HEK293 (cell line): ENCODE measurements around the gene ACSF2.

Experiments used
- CTCF ChIA-PET: fragments of 350-600 bp; formaldehyde crosslinking; extraction: SDS; loops from one replicate; lab custom pipeline; 2021; ENCODE audit warnings: antibody characterized with exemption; lab: Yijun Ruan, JAX
- POLR2A ChIA-PET: fragments of 300-600 bp; formaldehyde crosslinking; extraction: SDS; loops from one replicate; lab custom pipeline; 2020; ENCODE audit warnings: antibody characterized with exemption, inconsistent platforms; lab: Yijun Ruan, JAX
- H3K27ac ChIP-seq: fragments of 200-500 bp; sonication (Bioruptor generic); 2 replicates; pipeline ENCODE4 v1.5.1; 2014; ENCODE audit warnings: low read depth, low read length, control low read depth, inconsistent platforms; ENCODE audit errors: extremely low read depth
- H3K36me3 ChIP-seq, 2 experiments: fragments of 200-500 bp in 1 of 2; sonication (Bioruptor generic) in 1 of 2; 1 replicate in 1 of 2; 2 replicates in 1 of 2; pipeline ENCODE4 v1.5.1; 2014 to 2017; ENCODE audit warnings: inconsistent platforms in 2 of 2, low read length in 2 of 2; ENCODE audit not compliant: control insufficient read depth in 2 of 2, insufficient read depth in 1 of 2
- H3K4me1 ChIP-seq: fragments of 200-500 bp; sonication (Bioruptor generic); 2 replicates; pipeline ENCODE4 v1.5.1; 2014; ENCODE audit warnings: mild to moderate bottlenecking, low read length, inconsistent platforms; ENCODE audit not compliant: control insufficient read depth, insufficient read depth
- H3K4me3 ChIP-seq: 2 replicates; pipeline ENCODE4 v1.5.1; 2011; ENCODE audit warnings: low read depth, mild to moderate bottlenecking, control low read depth, low read length, moderate library complexity
- H3K9me3 ChIP-seq: fragments of 200-500 bp; sonication (Bioruptor generic); 2 replicates; pipeline ENCODE4 v1.5.1; 2014; ENCODE audit warnings: low read depth, low read length, inconsistent platforms; ENCODE audit not compliant: control insufficient read depth, insufficient read depth
- GLIS2 ChIP-seq: fragments of 450-650 bp; formaldehyde crosslinking; IDR thresholded peaks from 2 replicates; pipeline ENCODE4 v1.5.1; 2016; ENCODE audit warnings: missing biosample characterization, missing genetic modification characterization
- MYNN ChIP-seq: fragments of 450-650 bp; formaldehyde crosslinking; IDR thresholded peaks from 2 replicates; pipeline ENCODE4 v1.5.1; 2016; ENCODE audit warnings: missing biosample characterization, missing genetic modification characterization, borderline replicate concordance
- OSR2 ChIP-seq: fragments of 450-650 bp; formaldehyde crosslinking; IDR thresholded peaks from 2 replicates; pipeline ENCODE4 v1.5.1; 2016; ENCODE audit warnings: missing biosample characterization, missing genetic modification characterization
- OVOL3 ChIP-seq: fragments of 450-650 bp; formaldehyde crosslinking; IDR thresholded peaks from 2 replicates; pipeline ENCODE4 v1.5.1; 2016; ENCODE audit warnings: missing biosample characterization, missing genetic modification characterization
- SETDB1 ChIP-seq: IDR thresholded peaks from one replicate; pipeline ENCODE4 v1.6.1; 2017; ENCODE audit warnings: mild to moderate bottlenecking, low read length, moderate library complexity, mixed read lengths; ENCODE audit not compliant: insufficient read length
- SP3 ChIP-seq: fragments of 450-650 bp; formaldehyde crosslinking; IDR thresholded peaks from 2 replicates; pipeline ENCODE4 v1.5.1; 2016; ENCODE audit warnings: missing biosample characterization, missing genetic modification characterization
- SP7 ChIP-seq: fragments of 450-650 bp; formaldehyde crosslinking; IDR thresholded peaks from 2 replicates; pipeline ENCODE4 v1.5.1; 2016; ENCODE audit warnings: missing biosample characterization, missing genetic modification characterization
- ZFP41 ChIP-seq: fragments of 450-650 bp; formaldehyde crosslinking; IDR thresholded peaks from 2 replicates; pipeline ENCODE4 v1.5.1; 2016; ENCODE audit warnings: missing biosample characterization, missing genetic modification characterization, borderline replicate concordance
- ZNF10 ChIP-seq: fragments of 450-650 bp; formaldehyde crosslinking; IDR thresholded peaks from 2 replicates; pipeline ENCODE4 v1.5.1; 2017; ENCODE audit warnings: missing biosample characterization, missing genetic modification characterization
- ZNF121 ChIP-seq: fragments of 450-650 bp; formaldehyde crosslinking; IDR thresholded peaks from 2 replicates; pipeline ENCODE4 v1.5.1; 2016; ENCODE audit warnings: missing biosample characterization, missing genetic modification characterization
- ZNF138 ChIP-seq: fragments of 450-650 bp; formaldehyde crosslinking; IDR thresholded peaks from 2 replicates; pipeline ENCODE4 v1.5.1; 2016; ENCODE audit warnings: missing biosample characterization, missing genetic modification characterization, borderline replicate concordance
- ZNF146 ChIP-seq: fragments of 450-650 bp; formaldehyde crosslinking; IDR thresholded peaks from 2 replicates; pipeline ENCODE4 v1.5.1; 2016; ENCODE audit warnings: missing biosample characterization, missing genetic modification characterization
- ZNF2 ChIP-seq: fragments of 450-650 bp; formaldehyde crosslinking; IDR thresholded peaks from 2 replicates; pipeline ENCODE4 v1.5.1; 2016; ENCODE audit warnings: missing biosample characterization, missing genetic modification characterization
- ZNF223 ChIP-seq: fragments of 450-650 bp; formaldehyde crosslinking; IDR thresholded peaks from 2 replicates; pipeline ENCODE4 v1.5.1; 2016; ENCODE audit warnings: missing biosample characterization, missing genetic modification characterization
- ZNF292 ChIP-seq: fragments of 450-650 bp; formaldehyde crosslinking; IDR thresholded peaks from 2 replicates; pipeline ENCODE4 v1.5.1; 2016; ENCODE audit warnings: low read depth, missing biosample characterization, missing genetic modification characterization, borderline replicate concordance
- ZNF416 ChIP-seq: fragments of 450-650 bp; formaldehyde crosslinking; IDR thresholded peaks from 2 replicates; pipeline ENCODE4 v1.5.1; 2016; ENCODE audit warnings: missing biosample characterization, missing genetic modification characterization
- ZNF48 ChIP-seq: fragments of 450-650 bp; formaldehyde crosslinking; IDR thresholded peaks from 2 replicates; pipeline ENCODE4 v1.5.1; 2016; ENCODE audit warnings: missing biosample characterization, missing genetic modification characterization
- ZNF600 ChIP-seq: fragments of 450-650 bp; formaldehyde crosslinking; IDR thresholded peaks from 2 replicates; pipeline ENCODE4 v1.5.1; 2016; ENCODE audit warnings: missing biosample characterization, missing genetic modification characterization
- ZNF658 ChIP-seq: fragments of 450-650 bp; formaldehyde crosslinking; IDR thresholded peaks from 2 replicates; pipeline ENCODE4; 2016; ENCODE audit warnings: missing biosample characterization, missing genetic modification characterization
- ZSCAN16 ChIP-seq: fragments of 450-650 bp; formaldehyde crosslinking; IDR thresholded peaks from 2 replicates; pipeline ENCODE4 v1.5.1; 2016; ENCODE audit warnings: missing biosample characterization, missing genetic modification characterization
- TF ChIP-seq, protein P1 (sequence below): fragments of 450-650 bp; formaldehyde crosslinking; IDR thresholded peaks from 2 replicates; pipeline ENCODE4 v1.5.1; 2016; ENCODE audit warnings: missing biosample characterization, missing genetic modification characterization
- TF ChIP-seq, protein P2 (sequence below): fragments of 450-650 bp; formaldehyde crosslinking; IDR thresholded peaks from 2 replicates; pipeline ENCODE4 v1.5.1; 2017; ENCODE audit warnings: missing biosample characterization, missing genetic modification characterization
- TF ChIP-seq, protein P3 (sequence below): fragments of 450-650 bp; formaldehyde crosslinking; IDR thresholded peaks from 2 replicates; pipeline ENCODE4 v1.5.1; 2016; ENCODE audit warnings: missing biosample characterization, missing genetic modification characterization
- TF ChIP-seq, protein P4 (sequence below): fragments of 450-650 bp; formaldehyde crosslinking; IDR thresholded peaks from 2 replicates; pipeline ENCODE4 v1.5.1; 2016; ENCODE audit warnings: missing biosample characterization, missing genetic modification characterization, borderline replicate concordance
- TF ChIP-seq, protein P5 (sequence below): fragments of 450-650 bp; formaldehyde crosslinking; IDR thresholded peaks from 2 replicates; pipeline ENCODE4 v1.5.1; 2016; ENCODE audit warnings: missing biosample characterization, missing genetic modification characterization

Gene ACSF2

DNA sequence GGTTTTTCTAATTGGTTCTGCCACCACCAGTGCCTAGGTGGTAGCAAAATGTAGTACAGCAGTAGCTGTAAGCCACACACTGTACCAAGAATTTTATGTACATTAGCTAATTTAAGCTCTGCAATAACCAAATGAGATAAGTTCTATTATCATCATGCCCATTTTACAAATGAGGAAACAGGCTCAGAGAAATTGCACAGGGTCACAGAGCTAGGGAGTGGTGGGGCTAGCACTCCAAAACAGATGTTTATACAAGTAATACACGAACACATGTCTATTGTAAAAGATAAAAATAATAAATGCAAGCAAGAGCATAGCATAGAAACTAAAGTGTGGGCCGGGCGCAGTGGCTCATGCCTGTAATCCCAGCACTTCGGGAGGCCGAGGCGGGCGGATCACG, 66.2 kb downstream of the ACSF2 start:
- no peak overlapping the region for H3K4me3 ChIP-seq
- H3K36me3 ChIP-seq = peaks cover 0 to 2% of the 10 kb centered on the region in 2 experiments; a peak in 1 of 3 replicates
- POLR2A ChIA-PET = no interaction called here
- 0 out of 2 replicates have a peak, but pooled peaks cover 3% of the 10 kb centered on the region for H3K4me1 ChIP-seq
- no peaks in the 10 kb centered on the region for H3K9me3 ChIP-seq
- no peak for TF ChIP-seq ZNF292 (tag by site-specific recombination)
- TF ChIP-seq ZNF600 (tag by site-specific recombination) = no peak
- TF ChIP-seq ZNF10 = no peak
- TF ChIP-seq, protein P1, sequence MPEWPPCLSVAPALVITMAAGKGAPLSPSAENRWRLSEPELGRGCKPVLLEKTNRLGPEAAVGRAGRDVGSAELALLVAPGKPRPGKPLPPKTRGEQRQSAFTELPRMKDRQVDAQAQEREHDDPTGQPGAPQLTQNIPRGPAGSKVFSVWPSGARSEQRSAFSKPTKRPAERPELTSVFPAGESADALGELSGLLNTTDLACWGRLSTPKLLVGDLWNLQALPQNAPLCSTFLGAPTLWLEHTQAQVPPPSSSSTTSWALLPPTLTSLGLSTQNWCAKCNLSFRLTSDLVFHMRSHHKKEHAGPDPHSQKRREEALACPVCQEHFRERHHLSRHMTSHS (tag by site-specific recombination) = no peak
- TF ChIP-seq OVOL3 (tag by site-specific recombination) = no peak
- no peak for TF ChIP-seq ZNF146
- TF ChIP-seq, protein P2, sequence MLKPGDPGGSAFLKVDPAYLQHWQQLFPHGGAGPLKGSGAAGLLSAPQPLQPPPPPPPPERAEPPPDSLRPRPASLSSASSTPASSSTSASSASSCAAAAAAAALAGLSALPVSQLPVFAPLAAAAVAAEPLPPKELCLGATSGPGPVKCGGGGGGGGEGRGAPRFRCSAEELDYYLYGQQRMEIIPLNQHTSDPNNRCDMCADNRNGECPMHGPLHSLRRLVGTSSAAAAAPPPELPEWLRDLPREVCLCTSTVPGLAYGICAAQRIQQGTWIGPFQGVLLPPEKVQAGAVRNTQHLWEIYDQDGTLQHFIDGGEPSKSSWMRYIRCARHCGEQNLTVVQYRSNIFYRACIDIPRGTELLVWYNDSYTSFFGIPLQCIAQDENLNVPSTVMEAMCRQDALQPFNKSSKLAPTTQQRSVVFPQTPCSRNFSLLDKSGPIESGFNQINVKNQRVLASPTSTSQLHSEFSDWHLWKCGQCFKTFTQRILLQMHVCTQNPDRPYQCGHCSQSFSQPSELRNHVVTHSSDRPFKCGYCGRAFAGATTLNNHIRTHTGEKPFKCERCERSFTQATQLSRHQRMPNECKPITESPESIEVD (tag by site-specific recombination) = no peak
- TF ChIP-seq, protein P3, sequence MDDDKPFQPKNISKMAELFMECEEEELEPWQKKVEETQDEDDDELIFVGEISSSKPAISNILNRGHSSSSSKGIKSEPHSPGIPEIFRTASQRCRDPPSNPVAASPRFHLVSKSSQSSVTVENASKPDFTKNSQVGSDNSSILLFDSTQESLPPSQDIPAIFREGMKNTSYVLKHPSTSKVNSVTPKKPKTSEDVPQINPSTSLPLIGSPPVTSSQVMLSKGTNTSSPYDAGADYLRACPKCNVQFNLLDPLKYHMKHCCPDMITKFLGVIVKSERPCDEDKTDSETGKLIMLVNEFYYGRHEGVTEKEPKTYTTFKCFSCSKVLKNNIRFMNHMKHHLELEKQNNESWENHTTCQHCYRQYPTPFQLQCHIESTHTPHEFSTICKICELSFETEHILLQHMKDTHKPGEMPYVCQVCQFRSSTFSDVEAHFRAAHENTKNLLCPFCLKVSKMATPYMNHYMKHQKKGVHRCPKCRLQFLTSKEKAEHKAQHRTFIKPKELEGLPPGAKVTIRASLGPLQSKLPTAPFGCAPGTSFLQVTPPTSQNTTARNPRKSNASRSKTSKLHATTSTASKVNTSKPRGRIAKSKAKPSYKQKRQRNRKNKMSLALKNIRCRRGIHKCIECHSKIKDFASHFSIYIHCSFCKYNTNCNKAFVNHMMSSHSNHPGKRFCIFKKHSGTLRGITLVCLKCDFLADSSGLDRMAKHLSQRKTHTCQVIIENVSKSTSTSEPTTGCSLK (tag by site-specific recombination) = no peak
- no peak for TF ChIP-seq SP7 (tag by site-specific recombination)
- TF ChIP-seq ZNF223 = no peak
- TF ChIP-seq SP3 (tag by site-specific recombination) = no peak
- TF ChIP-seq ZNF658 (tag by site-specific recombination) = no peak
- no peak for TF ChIP-seq ZNF48 (tag by site-specific recombination)
- no peak for TF ChIP-seq OSR2 (tag by site-specific recombination)
- TF ChIP-seq ZNF2 (tag by site-specific recombination) = no peak
- TF ChIP-seq MYNN (tag by site-specific recombination) = no peak
- no peak for TF ChIP-seq GLIS2 (tag by site-specific recombination)
- TF ChIP-seq ZNF416 (tag by site-specific recombination) = no peak
- H3K27ac ChIP-seq = no peak overlapping the region
- CTCF ChIA-PET = interaction anchor here (0.6 to 3.7 kb wide), 7 partner anchors 9 to 466 kb away, joined by 3 to 23 read pairs (median 4); no protein-coding TSS in a partner anchor

DNA sequence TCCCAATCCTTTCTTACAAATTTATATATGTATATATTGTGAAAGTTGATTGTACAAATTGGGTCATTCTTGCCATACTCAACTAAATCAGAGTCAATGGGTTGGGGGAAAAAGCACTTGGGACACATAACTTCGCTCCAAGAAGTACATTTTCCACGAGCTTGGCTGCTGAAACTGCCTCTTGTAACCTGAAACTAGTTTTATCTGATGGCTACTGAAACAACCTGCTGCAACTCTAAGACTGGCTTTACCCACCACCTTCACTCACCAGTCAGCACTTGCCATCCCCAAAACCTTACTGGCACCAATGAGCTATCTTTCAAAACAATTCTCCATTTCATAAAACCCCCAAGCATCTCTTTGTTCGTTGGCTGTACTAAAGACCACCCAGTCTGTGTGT, 67.7 kb downstream of the ACSF2 start:
- H3K4me3 ChIP-seq = no peak overlapping the region
- H3K27ac ChIP-seq = no peak overlapping the region
- POLR2A ChIA-PET = interaction anchor here (1.1 kb wide), 1 partner anchor 12 kb away, joined by 3 read pairs; no protein-coding TSS in a partner anchor
- H3K36me3 ChIP-seq = no peaks in the 10 kb centered on the region
- CTCF ChIA-PET = interaction anchor here (0.6 to 3.7 kb wide), 8 partner anchors 8 to 132 kb away, joined by 3 to 23 read pairs (median 4); partner anchors contain the start of gene RSAD1
- H3K9me3 ChIP-seq = no peaks in the 10 kb centered on the region
- 0 out of 2 replicates have a peak, but pooled peaks cover 3% of the 10 kb centered on the region for H3K4me1 ChIP-seq
- TF ChIP-seq ZNF121 = no peak
- no peak for TF ChIP-seq ZFP41 (tag by site-specific recombination)
- TF ChIP-seq, protein P4, sequence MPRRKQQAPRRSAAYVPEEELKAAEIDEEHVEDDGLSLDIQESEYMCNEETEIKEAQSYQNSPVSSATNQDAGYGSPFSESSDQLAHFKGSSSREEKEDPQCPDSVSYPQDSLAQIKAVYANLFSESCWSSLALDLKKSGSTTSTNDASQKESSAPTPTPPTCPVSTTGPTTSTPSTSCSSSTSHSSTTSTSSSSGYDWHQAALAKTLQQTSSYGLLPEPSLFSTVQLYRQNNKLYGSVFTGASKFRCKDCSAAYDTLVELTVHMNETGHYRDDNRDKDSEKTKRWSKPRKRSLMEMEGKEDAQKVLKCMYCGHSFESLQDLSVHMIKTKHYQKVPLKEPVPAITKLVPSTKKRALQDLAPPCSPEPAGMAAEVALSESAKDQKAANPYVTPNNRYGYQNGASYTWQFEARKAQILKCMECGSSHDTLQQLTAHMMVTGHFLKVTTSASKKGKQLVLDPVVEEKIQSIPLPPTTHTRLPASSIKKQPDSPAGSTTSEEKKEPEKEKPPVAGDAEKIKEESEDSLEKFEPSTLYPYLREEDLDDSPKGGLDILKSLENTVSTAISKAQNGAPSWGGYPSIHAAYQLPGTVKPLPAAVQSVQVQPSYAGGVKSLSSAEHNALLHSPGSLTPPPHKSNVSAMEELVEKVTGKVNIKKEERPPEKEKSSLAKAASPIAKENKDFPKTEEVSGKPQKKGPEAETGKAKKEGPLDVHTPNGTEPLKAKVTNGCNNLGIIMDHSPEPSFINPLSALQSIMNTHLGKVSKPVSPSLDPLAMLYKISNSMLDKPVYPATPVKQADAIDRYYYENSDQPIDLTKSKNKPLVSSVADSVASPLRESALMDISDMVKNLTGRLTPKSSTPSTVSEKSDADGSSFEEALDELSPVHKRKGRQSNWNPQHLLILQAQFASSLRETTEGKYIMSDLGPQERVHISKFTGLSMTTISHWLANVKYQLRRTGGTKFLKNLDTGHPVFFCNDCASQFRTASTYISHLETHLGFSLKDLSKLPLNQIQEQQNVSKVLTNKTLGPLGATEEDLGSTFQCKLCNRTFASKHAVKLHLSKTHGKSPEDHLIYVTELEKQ = no peak
- no peak for TF ChIP-seq SETDB1
- TF ChIP-seq OSR2 (tag by site-specific recombination) = peak; percentile 92
- 0 out of 2 replicates have a peak, but pooled peaks have one; percentile 17 for TF ChIP-seq ZSCAN16
- no peak for TF ChIP-seq ZNF138 (tag by site-specific recombination)
- TF ChIP-seq, protein P5, sequence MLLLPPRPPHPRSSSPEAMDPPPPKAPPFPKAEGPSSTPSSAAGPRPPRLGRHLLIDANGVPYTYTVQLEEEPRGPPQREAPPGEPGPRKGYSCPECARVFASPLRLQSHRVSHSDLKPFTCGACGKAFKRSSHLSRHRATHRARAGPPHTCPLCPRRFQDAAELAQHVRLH = peak; percentile 41; the same call in 1 of the 2 replicates
